ENCODE results near the gene SEMA4A. TPM values are rescaled to one million over a fixed set of nuclear protein-coding genes. Genes with fewer than 3 reads are reported as not detected.
"Not testable (repeated sequence)": the region's sequence is repeated elsewhere in the genome, so short reads cannot be mapped to it uniquely, and the experiment has no call there.

SEMA4A gene
- total and polyA plus RNA-seq, 2 of the 8 experiments (the other 6 are each of a cell fraction or from before 2014, with no cell fraction given): 7.3 to 10.6 TPM

DNA sequence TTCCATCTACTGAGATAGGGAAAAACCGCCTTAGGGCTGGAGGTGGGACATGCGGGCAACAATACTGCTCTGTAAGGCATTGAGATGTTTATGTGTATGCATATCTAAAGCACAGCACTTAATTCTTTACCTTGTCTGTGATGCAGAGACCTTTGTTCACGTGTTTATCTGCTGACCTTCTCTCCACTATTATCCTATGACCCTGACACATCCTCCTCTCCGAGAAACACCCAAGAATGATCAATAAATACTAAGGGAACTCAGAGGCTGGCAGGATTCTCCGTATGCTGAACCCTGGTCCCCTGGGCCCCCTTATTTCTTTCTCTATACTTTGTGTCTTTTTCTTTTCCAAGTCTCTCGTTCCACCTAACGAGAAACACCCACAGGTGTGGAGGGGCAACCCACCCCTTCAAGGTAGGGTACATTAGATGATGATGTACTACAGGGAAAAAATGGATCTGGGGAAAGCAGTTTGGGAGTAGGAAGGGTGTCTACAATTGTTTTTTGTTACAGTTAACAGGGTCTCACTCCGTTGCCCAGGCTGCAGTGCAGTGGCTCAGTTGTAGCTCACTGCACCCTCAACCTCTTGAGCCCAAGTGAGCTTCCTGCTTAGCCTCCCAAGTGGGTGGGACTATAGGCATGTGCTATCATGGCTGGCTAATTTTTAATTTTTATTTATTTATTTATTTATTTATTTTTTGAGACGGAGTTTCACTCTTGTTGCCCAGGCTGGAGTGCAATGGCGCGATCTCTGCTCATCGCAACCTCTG lies 28.8 kb downstream of the SEMA4A start:
- not testable (repeated sequence) for H4K20me1 ChIP-seq (replicated peaks in 1 of 2; ENCODE audit: control insufficient read depth in 1 of 2, insufficient read depth in 2 of 2, low read length in 2 of 2); H3K56ac ChIP-seq (replicated peaks; ENCODE audit: insufficient read length, low read depth, low read length); DNase-seq (ENCODE audit: low read depth in 1 of 2, low spot score in 2 of 2); H3K79me2 ChIP-seq (ENCODE audit: control insufficient read depth in 1 of 2, insufficient read depth in 2 of 2, low read length in 2 of 2); H3K9me3 ChIP-seq (ENCODE audit: insufficient read depth in 2 of 2, low read depth in 1 of 2, low read length in 1 of 2); H3K14ac ChIP-seq (ENCODE audit: insufficient read length); H2AFZ ChIP-seq (ENCODE audit: low read length); FAIRE-seq; H3K23ac ChIP-seq (ENCODE audit: insufficient read length); H3K79me1 ChIP-seq (ENCODE audit: low read depth, low read length); H3K36me3 ChIP-seq (ENCODE audit: control insufficient read depth in 2 of 4, insufficient read depth in 4 of 4, low read length in 3 of 4); H3K27me3 ChIP-seq (replicated peaks in 1 of 4; ENCODE audit: control insufficient read depth in 3 of 4, extremely low read depth in 1 of 4, insufficient read depth in 3 of 4, low read length in 3 of 4); H3K23me2 ChIP-seq (ENCODE audit: low read depth, low read length)
- Histone ChIP-seq H3K9ac (replicated peaks in 1 of 4; ENCODE audit: extremely low read depth in 1 of 4, low read depth in 3 of 4, low read length in 3 of 4) (peak overlapping the region in 2 of 4 experiments; percentile 26 to 62; a peak in 2 of 7 replicates), H2BK20ac (ENCODE audit: low read length) (0 out of 2 replicates have a peak overlapping the region, but pooled peaks have one; percentile 90), H2AK5ac (ENCODE audit: low read depth, low read length) (peak overlapping the region; percentile 91; the same call in 1 of the 2 replicates), H3K4me3 (ENCODE audit: extremely low read depth in 1 of 4, insufficient read depth in 2 of 4, low read depth in 3 of 4, low read length in 4 of 4) (peak overlapping the region in 1 of 4 experiments; percentile 39; a peak in 1 of 8 replicates), H3K18ac (ENCODE audit: extremely low read depth, low read length) (peak overlapping the region; percentile 100), H3K4ac (replicated peaks; ENCODE audit: insufficient read length, low read depth, low read length) (peak overlapping the region; percentile 63), H4K8ac (ENCODE audit: extremely low read depth, insufficient read depth, low read length) (peak overlapping the region; percentile 39; the same call in 1 of the 2 replicates), H2BK12ac (ENCODE audit: low read depth, low read length) (peak overlapping the region; percentile 99; the same call in 1 of the 2 replicates), H2BK15ac (ENCODE audit: low read length) (peak overlapping the region; percentile 95; the same call in 1 of the 2 replicates), H4K5ac (ENCODE audit: insufficient read length, low read depth, low read length) (peak overlapping the region; percentile 98), H4K91ac (replicated peaks; ENCODE audit: insufficient read length, low read length) (peak overlapping the region; percentile 100), H3K4me2 (ENCODE audit: insufficient read depth in 1 of 2, low read depth in 2 of 2, low read length in 2 of 2) (peak overlapping the region; percentile 1 to 42; a peak in 3 of 4 replicates), H3K27ac (ENCODE audit: low read depth, low read length) (peak overlapping the region; percentile 84; the same call in 1 of the 2 replicates), H3K4me1 (replicated peaks in 1 of 4; ENCODE audit: control insufficient read depth in 3 of 4, insufficient read depth in 4 of 4, low read length in 3 of 4) (peaks cover 4 to 16% (median 10%) of the 10 kb centered on the region in 4 experiments), H2BK5ac (ENCODE audit: low read depth, low read length) (peak overlapping the region; percentile 91), H2BK120ac (replicated peaks; ENCODE audit: low read depth, low read length) (peak overlapping the region; percentile 100)
- ChIA-PET POLR2A (ENCODE audit: partially characterized antibody) (interaction anchor here (0.8 to 1.8 kb wide), 9 partner anchors 11 to 155 kb away, joined by 3 to 11 read pairs (median 3); partner anchors contain the start of gene PMF1), CTCF (ENCODE audit: partially characterized antibody) (interaction anchor here (0.6 to 1.3 kb wide), 2 partner anchors 36 to 40 kb away, joined by 4 to 5 read pairs; no protein-coding TSS in a partner anchor)
- TF ChIP-seq ASH2L (IDR thresholded peaks at IDR 0.05; ENCODE audit: low read length): peak; percentile 33
- 57% methylated on average over 12 of the region's 12 CpGs; no CpG with 5 or more reads in 1 of the 2 experiments for WGBS, 2 experiments (ENCODE audit: extremely low coverage in 1 of 2, insufficient coverage in 1 of 2, insufficient read length in 1 of 2, insufficient replicate concordance in 2 of 2, low coverage in 1 of 2, low lambda C conversion rate in 2 of 2, missing lambda C conversion rate in 1 of 2)
